ENCODE measurements around the gene TAF6L. TPM values are rescaled to one million over a fixed set of nuclear protein-coding genes. Genes with fewer than 3 reads are reported as not detected.

TAF6L gene
- total and polyA plus RNA-seq, 2 of the 8 experiments (the other 6 are each of a cell fraction or from before 2014, with no cell fraction given), result 24.8 to 31.9 TPM

DNA sequence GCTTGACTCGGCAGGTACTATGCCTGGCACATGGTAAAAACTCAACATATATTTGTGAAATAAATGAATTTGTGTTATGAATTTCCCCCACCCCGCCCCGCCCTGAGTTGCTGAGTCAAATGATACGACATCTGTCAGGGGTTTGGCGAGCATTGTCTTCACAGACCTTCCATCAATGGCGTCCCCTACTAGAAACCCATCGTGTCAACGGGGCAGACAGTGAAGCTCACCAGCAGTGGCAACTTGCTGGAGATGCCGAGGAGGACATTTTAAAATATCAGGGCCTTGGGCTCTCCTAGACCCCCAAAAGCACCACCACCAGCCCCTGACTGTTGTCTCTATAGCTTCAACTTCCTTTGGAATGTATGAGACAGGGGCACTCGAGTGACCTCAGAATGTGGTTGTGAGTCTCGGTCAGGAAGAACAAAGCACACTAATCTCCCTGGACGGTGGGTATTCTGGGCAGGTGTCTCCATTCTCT lies 34.8 kb downstream of the TAF6L start (continued):
- TF ChIP-seq, protein P1, sequence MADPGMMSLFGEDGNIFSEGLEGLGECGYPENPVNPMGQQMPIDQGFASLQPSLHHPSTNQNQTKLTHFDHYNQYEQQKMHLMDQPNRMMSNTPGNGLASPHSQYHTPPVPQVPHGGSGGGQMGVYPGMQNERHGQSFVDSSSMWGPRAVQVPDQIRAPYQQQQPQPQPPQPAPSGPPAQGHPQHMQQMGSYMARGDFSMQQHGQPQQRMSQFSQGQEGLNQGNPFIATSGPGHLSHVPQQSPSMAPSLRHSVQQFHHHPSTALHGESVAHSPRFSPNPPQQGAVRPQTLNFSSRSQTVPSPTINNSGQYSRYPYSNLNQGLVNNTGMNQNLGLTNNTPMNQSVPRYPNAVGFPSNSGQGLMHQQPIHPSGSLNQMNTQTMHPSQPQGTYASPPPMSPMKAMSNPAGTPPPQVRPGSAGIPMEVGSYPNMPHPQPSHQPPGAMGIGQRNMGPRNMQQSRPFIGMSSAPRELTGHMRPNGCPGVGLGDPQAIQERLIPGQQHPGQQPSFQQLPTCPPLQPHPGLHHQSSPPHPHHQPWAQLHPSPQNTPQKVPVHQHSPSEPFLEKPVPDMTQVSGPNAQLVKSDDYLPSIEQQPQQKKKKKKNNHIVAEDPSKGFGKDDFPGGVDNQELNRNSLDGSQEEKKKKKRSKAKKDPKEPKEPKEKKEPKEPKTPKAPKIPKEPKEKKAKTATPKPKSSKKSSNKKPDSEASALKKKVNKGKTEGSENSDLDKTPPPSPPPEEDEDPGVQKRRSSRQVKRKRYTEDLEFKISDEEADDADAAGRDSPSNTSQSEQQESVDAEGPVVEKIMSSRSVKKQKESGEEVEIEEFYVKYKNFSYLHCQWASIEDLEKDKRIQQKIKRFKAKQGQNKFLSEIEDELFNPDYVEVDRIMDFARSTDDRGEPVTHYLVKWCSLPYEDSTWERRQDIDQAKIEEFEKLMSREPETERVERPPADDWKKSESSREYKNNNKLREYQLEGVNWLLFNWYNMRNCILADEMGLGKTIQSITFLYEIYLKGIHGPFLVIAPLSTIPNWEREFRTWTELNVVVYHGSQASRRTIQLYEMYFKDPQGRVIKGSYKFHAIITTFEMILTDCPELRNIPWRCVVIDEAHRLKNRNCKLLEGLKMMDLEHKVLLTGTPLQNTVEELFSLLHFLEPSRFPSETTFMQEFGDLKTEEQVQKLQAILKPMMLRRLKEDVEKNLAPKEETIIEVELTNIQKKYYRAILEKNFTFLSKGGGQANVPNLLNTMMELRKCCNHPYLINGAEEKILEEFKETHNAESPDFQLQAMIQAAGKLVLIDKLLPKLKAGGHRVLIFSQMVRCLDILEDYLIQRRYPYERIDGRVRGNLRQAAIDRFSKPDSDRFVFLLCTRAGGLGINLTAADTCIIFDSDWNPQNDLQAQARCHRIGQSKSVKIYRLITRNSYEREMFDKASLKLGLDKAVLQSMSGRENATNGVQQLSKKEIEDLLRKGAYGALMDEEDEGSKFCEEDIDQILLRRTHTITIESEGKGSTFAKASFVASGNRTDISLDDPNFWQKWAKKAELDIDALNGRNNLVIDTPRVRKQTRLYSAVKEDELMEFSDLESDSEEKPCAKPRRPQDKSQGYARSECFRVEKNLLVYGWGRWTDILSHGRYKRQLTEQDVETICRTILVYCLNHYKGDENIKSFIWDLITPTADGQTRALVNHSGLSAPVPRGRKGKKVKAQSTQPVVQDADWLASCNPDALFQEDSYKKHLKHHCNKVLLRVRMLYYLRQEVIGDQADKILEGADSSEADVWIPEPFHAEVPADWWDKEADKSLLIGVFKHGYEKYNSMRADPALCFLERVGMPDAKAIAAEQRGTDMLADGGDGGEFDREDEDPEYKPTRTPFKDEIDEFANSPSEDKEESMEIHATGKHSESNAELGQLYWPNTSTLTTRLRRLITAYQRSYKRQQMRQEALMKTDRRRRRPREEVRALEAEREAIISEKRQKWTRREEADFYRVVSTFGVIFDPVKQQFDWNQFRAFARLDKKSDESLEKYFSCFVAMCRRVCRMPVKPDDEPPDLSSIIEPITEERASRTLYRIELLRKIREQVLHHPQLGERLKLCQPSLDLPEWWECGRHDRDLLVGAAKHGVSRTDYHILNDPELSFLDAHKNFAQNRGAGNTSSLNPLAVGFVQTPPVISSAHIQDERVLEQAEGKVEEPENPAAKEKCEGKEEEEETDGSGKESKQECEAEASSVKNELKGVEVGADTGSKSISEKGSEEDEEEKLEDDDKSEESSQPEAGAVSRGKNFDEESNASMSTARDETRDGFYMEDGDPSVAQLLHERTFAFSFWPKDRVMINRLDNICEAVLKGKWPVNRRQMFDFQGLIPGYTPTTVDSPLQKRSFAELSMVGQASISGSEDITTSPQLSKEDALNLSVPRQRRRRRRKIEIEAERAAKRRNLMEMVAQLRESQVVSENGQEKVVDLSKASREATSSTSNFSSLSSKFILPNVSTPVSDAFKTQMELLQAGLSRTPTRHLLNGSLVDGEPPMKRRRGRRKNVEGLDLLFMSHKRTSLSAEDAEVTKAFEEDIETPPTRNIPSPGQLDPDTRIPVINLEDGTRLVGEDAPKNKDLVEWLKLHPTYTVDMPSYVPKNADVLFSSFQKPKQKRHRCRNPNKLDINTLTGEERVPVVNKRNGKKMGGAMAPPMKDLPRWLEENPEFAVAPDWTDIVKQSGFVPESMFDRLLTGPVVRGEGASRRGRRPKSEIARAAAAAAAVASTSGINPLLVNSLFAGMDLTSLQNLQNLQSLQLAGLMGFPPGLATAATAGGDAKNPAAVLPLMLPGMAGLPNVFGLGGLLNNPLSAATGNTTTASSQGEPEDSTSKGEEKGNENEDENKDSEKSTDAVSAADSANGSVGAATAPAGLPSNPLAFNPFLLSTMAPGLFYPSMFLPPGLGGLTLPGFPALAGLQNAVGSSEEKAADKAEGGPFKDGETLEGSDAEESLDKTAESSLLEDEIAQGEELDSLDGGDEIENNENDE (IDR thresholded peaks at IDR 0.05; ENCODE audit: insufficient replicate concordance, low read length), result no peak
- TF ChIP-seq EP300 (IDR thresholded peaks at IDR 0.05; ENCODE audit: borderline replicate concordance in 1 of 2, low read depth in 2 of 2, low read length in 2 of 2), result no peak
- TF ChIP-seq RNF2 (IDR thresholded peaks at IDR 0.05; ENCODE audit: borderline replicate concordance, low read depth, low read length, missing control alignments, poor library complexity, severe bottlenecking), result no peak
- TF ChIP-seq, protein P2, sequence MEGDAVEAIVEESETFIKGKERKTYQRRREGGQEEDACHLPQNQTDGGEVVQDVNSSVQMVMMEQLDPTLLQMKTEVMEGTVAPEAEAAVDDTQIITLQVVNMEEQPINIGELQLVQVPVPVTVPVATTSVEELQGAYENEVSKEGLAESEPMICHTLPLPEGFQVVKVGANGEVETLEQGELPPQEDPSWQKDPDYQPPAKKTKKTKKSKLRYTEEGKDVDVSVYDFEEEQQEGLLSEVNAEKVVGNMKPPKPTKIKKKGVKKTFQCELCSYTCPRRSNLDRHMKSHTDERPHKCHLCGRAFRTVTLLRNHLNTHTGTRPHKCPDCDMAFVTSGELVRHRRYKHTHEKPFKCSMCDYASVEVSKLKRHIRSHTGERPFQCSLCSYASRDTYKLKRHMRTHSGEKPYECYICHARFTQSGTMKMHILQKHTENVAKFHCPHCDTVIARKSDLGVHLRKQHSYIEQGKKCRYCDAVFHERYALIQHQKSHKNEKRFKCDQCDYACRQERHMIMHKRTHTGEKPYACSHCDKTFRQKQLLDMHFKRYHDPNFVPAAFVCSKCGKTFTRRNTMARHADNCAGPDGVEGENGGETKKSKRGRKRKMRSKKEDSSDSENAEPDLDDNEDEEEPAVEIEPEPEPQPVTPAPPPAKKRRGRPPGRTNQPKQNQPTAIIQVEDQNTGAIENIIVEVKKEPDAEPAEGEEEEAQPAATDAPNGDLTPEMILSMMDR (IDR thresholded peaks at IDR 0.05; ENCODE audit: control extremely low read depth in 1 of 3, insufficient read depth in 1 of 3, low read depth in 1 of 3, low read length in 3 of 3), result no peak
- no peak for TF ChIP-seq HDAC6 (IDR thresholded peaks at IDR 0.05; ENCODE audit: low read depth, low read length)
- TF ChIP-seq NRF1 (IDR thresholded peaks at IDR 0.05; ENCODE audit: low read depth, low read length), result no peak

All from H1 (cell line).